Measurements from ENCODE around the gene SCART1. TPM values are rescaled to one million over a fixed set of nuclear protein-coding genes. Genes with fewer than 3 reads are reported as not detected.
"Not testable (repeated sequence)": the region's sequence is repeated elsewhere in the genome, so short reads cannot be mapped to it uniquely, and the experiment has no call there.

The SCART1 gene
- polyA plus RNA-seq, 4 donors: 1.1 to 2.8 (median 1.7) TPM

GRCh38 chr10:133511408-133511807 is 57.7 kb downstream of the SCART1 start:
- DNase-seq (ENCODE audit: low read depth in 4 of 4, low spot score in 3 of 4): no peak

GRCh38 chr10:133511907-133512528 is 58.3 kb downstream of the SCART1 start:
- no peak for DNase-seq (ENCODE audit: low read depth in 4 of 4, low spot score in 3 of 4)

GRCh38 chr10:133515471-133515870 is 61.7 kb downstream of the SCART1 start:
- DNase-seq (ENCODE audit: low read depth in 4 of 4, low spot score in 3 of 4): no peak

- no peak for DNase-seq (ENCODE audit: low read depth in 4 of 4, low spot score in 3 of 4)
These were observed 62.3 kb downstream of the SCART1 start for GRCh38 chr10:133516057-133516456.

- not testable (repeated sequence) for DNase-seq (ENCODE audit: low read depth in 4 of 4, low spot score in 3 of 4)
These were observed 64.8 kb downstream of the SCART1 start for GRCh38 chr10:133518517-133518916.

Other genes starting within 250 kb of the SCART1 start
- gene UTF1, start 223.7 kb upstream of the SCART1 start, polyA plus RNA-seq (ENCODE audit: insufficient read length in 4 of 4): under 1 TPM in 1 of 4 donors, not detected in 3; 0.26 TPM
- gene VENTX, start 216.1 kb upstream of the SCART1 start, polyA plus RNA-seq (ENCODE audit: insufficient read length in 4 of 4): under 1 TPM; 0.06 to 0.24 (median 0.18) TPM
- gene ADAM8, start 177.1 kb upstream of the SCART1 start, polyA plus RNA-seq (ENCODE audit: insufficient read length in 4 of 4): 1 to 10 TPM; 2.2 to 2.7 (median 2.5) TPM
- 10 to 100 TPM; 59.3 to 66.0 (median 62.4) TPM for gene TUBGCP2, start 145.1 kb upstream of the SCART1 start, polyA plus RNA-seq (ENCODE audit: insufficient read length in 4 of 4)
- 10 to 100 TPM; 32.9 to 41.8 (median 38.8) TPM for gene ZNF511, start 145.0 kb upstream of the SCART1 start, polyA plus RNA-seq (ENCODE audit: insufficient read length in 4 of 4)
- gene CALY, start 117.0 kb upstream of the SCART1 start, polyA plus RNA-seq (ENCODE audit: insufficient read length in 4 of 4): under 1 TPM in 3 of 4 donors, not detected in 1; 0.19 to 0.38 (median 0.21) TPM
- gene PRAP1, start 106.6 kb upstream of the SCART1 start, polyA plus RNA-seq (ENCODE audit: insufficient read length in 4 of 4): 1 to 10 TPM; 2.4 to 5.7 (median 4.0) TPM
- gene FUOM, start 95.9 kb upstream of the SCART1 start, polyA plus RNA-seq (ENCODE audit: insufficient read length in 4 of 4): 10 to 100 TPM; 14.7 to 28.7 (median 18.1) TPM
- gene ECHS1, start 80.6 kb upstream of the SCART1 start, polyA plus RNA-seq (ENCODE audit: insufficient read length in 4 of 4): 100 to 1,000 TPM; 140 to 163 (median 150) TPM
- gene PAOX, start 74.7 kb upstream of the SCART1 start, polyA plus RNA-seq (ENCODE audit: insufficient read length in 4 of 4): 1 to 10 TPM; 5.5 to 7.6 (median 5.8) TPM
- gene MTG1, start 59.8 kb upstream of the SCART1 start, polyA plus RNA-seq (ENCODE audit: insufficient read length in 4 of 4): 10 to 100 TPM; 63.9 to 73.6 (median 67.1) TPM
- 1 to 10 TPM; 3.9 to 5.1 (median 4.5) TPM for gene SPRN, start 29.3 kb upstream of the SCART1 start, polyA plus RNA-seq (ENCODE audit: insufficient read length in 4 of 4)
- gene CYP2E1, start 73.4 kb downstream of the SCART1 start, polyA plus RNA-seq (ENCODE audit: insufficient read length in 4 of 4): 1 to 10 TPM in 3 of 4 donors, under 1 TPM in 1; 0.46 to 2.5 (median 1.7) TPM
- under 1 TPM in 3 of 4 donors, not detected in 1; 0.22 to 0.65 (median 0.42) TPM for gene SYCE1, start 111.6 kb downstream of the SCART1 start, polyA plus RNA-seq (ENCODE audit: insufficient read length in 4 of 4)
- gene FRG2B, start 172.8 kb downstream of the SCART1 start, polyA plus RNA-seq (ENCODE audit: insufficient read length in 4 of 4): not detected

Measured in right renal pelvis (tissue), 4 donors.